Measurements from ENCODE around the gene LARP4B.

DNA sequence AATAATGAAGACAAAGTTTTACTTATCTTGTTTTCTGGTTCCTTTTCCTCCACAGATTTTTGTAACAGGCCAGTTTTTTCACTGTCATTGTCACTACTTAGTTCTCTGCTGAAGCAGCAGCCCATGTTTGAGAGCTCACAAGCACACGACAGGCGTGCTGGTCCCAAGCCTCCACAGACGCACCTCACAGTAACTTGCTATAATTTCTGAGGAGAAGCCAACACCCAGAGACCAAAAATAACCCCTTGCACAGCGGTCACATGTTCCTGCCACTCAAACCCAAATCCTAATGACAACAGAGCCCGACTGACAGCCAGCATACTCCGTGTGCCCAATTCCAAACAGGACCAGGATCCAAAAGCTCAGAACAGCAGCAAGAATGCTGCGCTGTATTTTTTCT, 58.5 kb downstream of the LARP4B start:
- TF ChIP-seq, protein P1, sequence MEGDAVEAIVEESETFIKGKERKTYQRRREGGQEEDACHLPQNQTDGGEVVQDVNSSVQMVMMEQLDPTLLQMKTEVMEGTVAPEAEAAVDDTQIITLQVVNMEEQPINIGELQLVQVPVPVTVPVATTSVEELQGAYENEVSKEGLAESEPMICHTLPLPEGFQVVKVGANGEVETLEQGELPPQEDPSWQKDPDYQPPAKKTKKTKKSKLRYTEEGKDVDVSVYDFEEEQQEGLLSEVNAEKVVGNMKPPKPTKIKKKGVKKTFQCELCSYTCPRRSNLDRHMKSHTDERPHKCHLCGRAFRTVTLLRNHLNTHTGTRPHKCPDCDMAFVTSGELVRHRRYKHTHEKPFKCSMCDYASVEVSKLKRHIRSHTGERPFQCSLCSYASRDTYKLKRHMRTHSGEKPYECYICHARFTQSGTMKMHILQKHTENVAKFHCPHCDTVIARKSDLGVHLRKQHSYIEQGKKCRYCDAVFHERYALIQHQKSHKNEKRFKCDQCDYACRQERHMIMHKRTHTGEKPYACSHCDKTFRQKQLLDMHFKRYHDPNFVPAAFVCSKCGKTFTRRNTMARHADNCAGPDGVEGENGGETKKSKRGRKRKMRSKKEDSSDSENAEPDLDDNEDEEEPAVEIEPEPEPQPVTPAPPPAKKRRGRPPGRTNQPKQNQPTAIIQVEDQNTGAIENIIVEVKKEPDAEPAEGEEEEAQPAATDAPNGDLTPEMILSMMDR (IDR thresholded peaks at IDR 0.05; ENCODE audit: low read depth, low read length, missing input control) = no peak
- TF ChIP-seq FOXA1 (IDR thresholded peaks at IDR 0.05) (no peak), HNF4G (IDR thresholded peaks at IDR 0.05) (no peak), SP1 (IDR thresholded peaks at IDR 0.05) (no peak), TAF1 (conservative IDR thresholded peaks at IDR 0.05) (no peak)
- TF ChIP-seq, protein P2, sequence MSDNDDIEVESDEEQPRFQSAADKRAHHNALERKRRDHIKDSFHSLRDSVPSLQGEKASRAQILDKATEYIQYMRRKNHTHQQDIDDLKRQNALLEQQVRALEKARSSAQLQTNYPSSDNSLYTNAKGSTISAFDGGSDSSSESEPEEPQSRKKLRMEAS (IDR thresholded peaks at IDR 0.05) = no peak
- TF ChIP-seq, protein P3, sequence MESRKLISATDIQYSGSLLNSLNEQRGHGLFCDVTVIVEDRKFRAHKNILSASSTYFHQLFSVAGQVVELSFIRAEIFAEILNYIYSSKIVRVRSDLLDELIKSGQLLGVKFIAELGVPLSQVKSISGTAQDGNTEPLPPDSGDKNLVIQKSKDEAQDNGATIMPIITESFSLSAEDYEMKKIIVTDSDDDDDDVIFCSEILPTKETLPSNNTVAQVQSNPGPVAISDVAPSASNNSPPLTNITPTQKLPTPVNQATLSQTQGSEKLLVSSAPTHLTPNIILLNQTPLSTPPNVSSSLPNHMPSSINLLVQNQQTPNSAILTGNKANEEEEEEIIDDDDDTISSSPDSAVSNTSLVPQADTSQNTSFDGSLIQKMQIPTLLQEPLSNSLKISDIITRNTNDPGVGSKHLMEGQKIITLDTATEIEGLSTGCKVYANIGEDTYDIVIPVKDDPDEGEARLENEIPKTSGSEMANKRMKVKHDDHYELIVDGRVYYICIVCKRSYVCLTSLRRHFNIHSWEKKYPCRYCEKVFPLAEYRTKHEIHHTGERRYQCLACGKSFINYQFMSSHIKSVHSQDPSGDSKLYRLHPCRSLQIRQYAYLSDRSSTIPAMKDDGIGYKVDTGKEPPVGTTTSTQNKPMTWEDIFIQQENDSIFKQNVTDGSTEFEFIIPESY (IDR thresholded peaks at IDR 0.05) = no peak
